ENCODE results near the gene SNTG2.

DNA sequence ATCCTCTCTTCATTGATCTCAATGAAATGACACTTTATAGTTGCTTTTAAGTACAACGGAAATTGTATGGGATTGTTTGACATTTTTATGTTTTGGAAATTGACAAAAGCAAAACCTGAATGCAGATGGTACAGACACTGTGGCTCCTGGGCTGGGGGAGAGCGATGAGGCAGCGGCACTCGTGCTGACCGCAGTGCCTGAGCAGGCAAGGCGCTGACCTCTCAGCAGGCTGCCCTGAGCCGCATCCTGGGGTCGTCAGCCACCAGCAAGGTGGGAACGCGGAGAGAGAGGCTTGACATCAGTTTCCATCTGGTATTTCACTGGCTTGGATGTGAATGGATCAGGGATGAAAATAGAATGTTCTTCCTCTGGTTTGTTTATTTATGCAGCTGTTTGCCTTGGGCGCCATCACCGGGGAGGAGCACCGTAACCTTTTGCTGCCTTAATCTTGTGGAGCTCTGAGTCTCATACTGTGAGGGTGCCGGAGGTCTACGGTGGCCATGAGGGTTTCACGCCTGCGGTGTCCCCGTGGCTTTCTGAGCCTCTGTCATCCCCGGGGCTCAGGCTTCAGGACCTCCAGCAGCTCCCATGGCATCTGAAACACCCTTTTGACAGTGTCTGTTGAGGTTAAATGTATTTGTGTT is 367.8 kb downstream of the SNTG2 start:
- TF ChIP-seq POLR2AphosphoS5 (IDR thresholded peaks at IDR 0.05; ENCODE audit: low read depth, low read length) = no peak
- no peak for TF ChIP-seq TAF1 (IDR thresholded peaks at IDR 0.05; ENCODE audit: borderline replicate concordance, low read depth, low read length)
- no peak for TF ChIP-seq POLR2A (IDR thresholded peaks at IDR 0.05; ENCODE audit: low read depth, low read length)
